Measurements from ENCODE around the gene TRIM31.

GRCh38 chr6:30156774-30157173 lies 43.9 kb upstream of the TRIM31 start:
- no peak for TF ChIP-seq ZBTB40 (IDR thresholded peaks at IDR 0.05; ENCODE audit: borderline replicate concordance)
- no peak for TF ChIP-seq CTCF (IDR thresholded peaks at IDR 0.05 in 2 of 3, conservative IDR thresholded peaks at IDR 0.05 in 1 of 3; ENCODE audit: control insufficient read depth in 2 of 3, extremely low read depth in 1 of 3, insufficient read depth in 1 of 3, low read depth in 3 of 3, low read length in 3 of 3)
- TF ChIP-seq POLR2AphosphoS5 (IDR thresholded peaks at IDR 0.05; ENCODE audit: low read length): no peak
- no peak for TF ChIP-seq TCF7 (IDR thresholded peaks at IDR 0.05; ENCODE audit: borderline replicate concordance)
- no peak for TF ChIP-seq USF2 (IDR thresholded peaks at IDR 0.05; ENCODE audit: borderline replicate concordance, low read depth, low read length)
- no peak for TF ChIP-seq ATF2 (IDR thresholded peaks at IDR 0.05; ENCODE audit: low read length)
- TF ChIP-seq CHD2 (IDR thresholded peaks at IDR 0.05; ENCODE audit: borderline replicate concordance, low read depth, low read length): no peak
- TF ChIP-seq JUNB (IDR thresholded peaks at IDR 0.05): no peak

Data from GM12878 (cell line).